HepG2 (cell line): ENCODE measurements around the gene DSEL. TPM values are rescaled to one million over a fixed set of nuclear protein-coding genes. Genes with fewer than 3 reads are reported as not detected.

Experiments used
- AGO1 ChIP-seq: fragments of 200-400 bp; formaldehyde crosslinking; IDR thresholded peaks from 2 replicates; pipeline ENCODE4 v1.6.1; 2017; ENCODE audit warnings: mild to moderate bottlenecking, low read depth, low read length, moderate library complexity; ENCODE audit not compliant: poor library complexity, severe bottlenecking
- CAMTA2 ChIP-seq: sonication (generic); formaldehyde crosslinking; IDR thresholded peaks from 2 replicates; pipeline ENCODE4 v1.4.0; 2020; ENCODE audit warnings: mild to moderate bottlenecking, missing genetic modification reagents, borderline replicate concordance
- DR1 ChIP-seq: sonication (generic); formaldehyde crosslinking; IDR thresholded peaks from 2 replicates; pipeline ENCODE4 v1.8.0; 2021; ENCODE audit warnings: mild to moderate bottlenecking, missing genetic modification reagents, inconsistent platforms
- FOXK1 ChIP-seq: sonication (generic); formaldehyde crosslinking; IDR thresholded peaks from 2 replicates; pipeline ENCODE4 v1.4.0; 2020; ENCODE audit warnings: low read depth, missing genetic modification reagents, borderline replicate concordance
- GATAD1 ChIP-seq: IDR thresholded peaks from 2 replicates; pipeline ENCODE4 v1.6.1; 2016; ENCODE audit warnings: missing genetic modification reagents, missing compliant biosample characterization
- IRX3 ChIP-seq: sonication (generic); formaldehyde crosslinking; IDR thresholded peaks from 2 replicates; pipeline ENCODE4 v1.8.1; 2023; ENCODE audit warnings: mild to moderate bottlenecking, low read depth, missing genetic modification reagents, borderline replicate concordance
- KDM4B ChIP-seq: sonication (generic); formaldehyde crosslinking; IDR thresholded peaks from 2 replicates; pipeline ENCODE4 v1.4.0; 2020; ENCODE audit warnings: missing genetic modification reagents
- KDM5B ChIP-seq: sonication (generic); formaldehyde crosslinking; IDR thresholded peaks from 2 replicates; pipeline ENCODE4 v1.4.0; 2020; ENCODE audit warnings: missing genetic modification reagents, mild to moderate bottlenecking, borderline replicate concordance
- MTF1 ChIP-seq: sonication (generic); formaldehyde crosslinking; IDR thresholded peaks from 2 replicates; pipeline ENCODE4 v1.5.0; 2020; ENCODE audit warnings: missing genetic modification reagents
- NONO ChIP-seq, 2 experiments: fragments of 450-650 bp in 1 of 2; sonication (generic) in 1 of 2; formaldehyde crosslinking in 1 of 2; IDR thresholded peaks in 1 of 2; conservative IDR thresholded peaks in 1 of 2; 2 replicates each; pipeline versions ENCODE4 v1.6.1 to v1.8.0; 2017 to 2022; ENCODE audit warnings: mild to moderate bottlenecking in 1 of 2, missing genetic modification reagents in 1 of 2, moderate library complexity in 1 of 2
- PCBP2 ChIP-seq: fragments of 200-400 bp; formaldehyde crosslinking; optimal IDR thresholded peaks from 2 replicates; pipeline ENCODE3; 2018; ENCODE audit warnings: low read length, low read depth; ENCODE audit not compliant: poor library complexity, severe bottlenecking
- RXRB ChIP-seq: IDR thresholded peaks from 2 replicates; pipeline ENCODE4 v1.6.1; 2016; ENCODE audit warnings: borderline replicate concordance, missing genetic modification reagents, missing compliant biosample characterization
- SALL1 ChIP-seq: sonication (generic); formaldehyde crosslinking; IDR thresholded peaks from 2 replicates; pipeline ENCODE4 v1.8.0; 2022; ENCODE audit warnings: mild to moderate bottlenecking, missing genetic modification reagents
- SRSF1 ChIP-seq: fragments of 200-400 bp; formaldehyde crosslinking; optimal IDR thresholded peaks from 2 replicates; pipeline ENCODE3; 2017; ENCODE audit warnings: mild to moderate bottlenecking, low read depth, low read length, moderate library complexity
- ZNF230 ChIP-seq: sonication (generic); formaldehyde crosslinking; IDR thresholded peaks from 2 replicates; pipeline ENCODE4 v1.4.0; 2020; ENCODE audit warnings: mild to moderate bottlenecking, missing genetic modification reagents
- ZNF333 ChIP-seq: sonication (generic); formaldehyde crosslinking; IDR thresholded peaks from 2 replicates; pipeline ENCODE4 v1.4.0; 2020; ENCODE audit warnings: mild to moderate bottlenecking, missing genetic modification reagents, borderline replicate concordance
- ZNF562 ChIP-seq: sonication (generic); formaldehyde crosslinking; IDR thresholded peaks from 2 replicates; pipeline ENCODE4 v1.8.0; 2022; ENCODE audit warnings: missing genetic modification reagents, borderline replicate concordance
- ZNF605 ChIP-seq: sonication (generic); formaldehyde crosslinking; IDR thresholded peaks from 2 replicates; pipeline ENCODE4 v1.8.0; 2022; ENCODE audit warnings: mild to moderate bottlenecking, missing genetic modification reagents
- ZNF644 ChIP-seq: IDR thresholded peaks from 2 replicates; pipeline ENCODE4 v1.6.1; 2016; ENCODE audit warnings: low read depth
- ZNF670 ChIP-seq: sonication (generic); formaldehyde crosslinking; IDR thresholded peaks from 2 replicates; pipeline ENCODE4 v1.8.0; 2022; ENCODE audit warnings: mild to moderate bottlenecking, missing genetic modification reagents, borderline replicate concordance
- ZNF878 ChIP-seq: sonication (generic); formaldehyde crosslinking; IDR thresholded peaks from 2 replicates; pipeline ENCODE4 v1.8.1; 2023; ENCODE audit warnings: mild to moderate bottlenecking, missing genetic modification reagents, moderate library complexity
- polyA plus RNA-seq, 8 experiments: library from polyadenylated mRNA; depleted of rRNA in 3 of 8; stranded (reverse) in 7 of 8; unstranded in 1 of 8; fragments of >200 nt; fragmentation: Illumina TruSeq in 4 of 8; extraction: Trizol in 4 of 8; gene quantifications; 2 replicates each; pipeline versions ENCODE4 v1.2.1 to v1.2.3, GENCODE V29; 2011 to 2016; ENCODE audit warnings: low read depth in 4 of 8, missing spikeins in 1 of 8, mixed read lengths in 1 of 8; ENCODE audit not compliant: insufficient read depth in 1 of 8
- total RNA-seq, 5 experiments: library from RNA; depleted of rRNA; stranded (reverse); fragments of >200 nt; fragmentation: Illumina TruSeq; extraction: Trizol; gene quantifications; 2 replicates each; pipeline ENCODE4 v1.2.3, GENCODE V29; 2016; ENCODE audit warnings: low read depth in 1 of 5
- TF ChIP-seq, protein P1 (sequence below): sonication (generic); formaldehyde crosslinking; IDR thresholded peaks from 2 replicates; pipeline ENCODE4 v1.4.0; 2020; ENCODE audit warnings: missing genetic modification reagents; ENCODE audit errors: not compliant biosample characterization
- TF ChIP-seq, protein P2 (sequence below): sonication (generic); formaldehyde crosslinking; conservative IDR thresholded peaks from 2 replicates; pipeline ENCODE4 v1.5.0; 2020; ENCODE audit warnings: missing genetic modification reagents
- TF ChIP-seq, protein P3 (sequence below): sonication (generic); formaldehyde crosslinking; IDR thresholded peaks from 2 replicates; pipeline ENCODE4 v1.4.0; 2020; ENCODE audit warnings: mild to moderate bottlenecking, missing genetic modification reagents
- TF ChIP-seq, protein P4 (sequence below): sonication (generic); formaldehyde crosslinking; IDR thresholded peaks from 2 replicates; pipeline ENCODE4 v1.8.0; 2022; ENCODE audit warnings: missing genetic modification reagents, mild to moderate bottlenecking, borderline replicate concordance

DSEL gene
- total and polyA plus RNA-seq, 2 of the 13 experiments (the other 11 are each of a cell fraction or from before 2014, with no cell fraction given) = 0.07 to 0.11 TPM

DNA sequence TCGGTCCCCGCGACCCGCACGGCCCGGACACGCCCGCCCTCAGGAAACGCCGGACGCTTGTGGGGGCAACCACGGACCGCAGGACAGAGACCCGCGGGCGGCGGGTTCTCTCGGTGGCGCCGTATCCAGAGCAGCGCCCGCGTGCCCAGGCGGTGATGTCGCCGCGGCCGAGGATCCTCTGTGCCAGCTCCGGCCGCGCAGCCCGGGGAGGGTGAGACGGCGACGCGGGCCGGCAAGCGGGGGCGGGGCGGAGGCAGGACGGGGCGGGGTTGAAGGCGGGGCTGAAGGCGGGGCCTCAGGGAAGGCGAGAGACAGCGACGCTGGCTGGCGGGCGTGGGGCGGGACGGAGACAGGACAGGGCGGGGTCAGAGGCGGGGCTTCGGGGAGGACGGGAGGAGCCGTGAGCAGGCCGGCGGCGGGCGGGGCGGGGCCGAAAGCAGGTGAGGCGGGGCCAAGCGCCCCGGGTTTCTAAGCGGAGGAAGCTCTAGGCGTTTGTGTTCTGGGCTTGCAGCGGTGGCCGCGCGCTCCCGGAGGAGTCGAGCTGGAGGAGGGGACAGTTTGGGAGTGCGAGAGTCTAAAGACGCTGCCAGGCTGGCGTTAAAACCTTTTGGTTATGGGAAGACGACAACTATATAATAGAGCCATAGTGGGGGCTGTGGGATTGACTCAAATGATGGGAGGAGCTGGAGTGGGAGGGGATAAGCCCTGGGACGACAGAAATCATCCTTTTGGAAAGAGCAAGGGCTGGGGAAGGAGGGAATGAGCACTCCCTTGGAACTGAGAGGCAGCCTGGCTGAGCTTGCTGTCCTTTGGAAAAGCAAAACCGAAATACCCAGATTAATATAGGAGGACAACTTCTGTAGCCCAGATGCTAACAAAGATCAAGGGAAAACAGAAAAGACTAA lies at the start of gene DSEL (continued):
- TF ChIP-seq KDM5B (CRISPR knock-in tag) (peak; percentile 79; the same call in 1 of the 2 replicates), ZNF230 (CRISPR knock-in tag) (0 out of 2 replicates have a peak, but pooled peaks have one; percentile 1), IRX3 (CRISPR knock-in tag) (no peak), SALL1 (CRISPR knock-in tag) (peak; percentile 9; the same call in 1 of the 2 replicates), ZNF605 (CRISPR knock-in tag) (no peak), GATAD1 (CRISPR knock-in tag) (no peak), CAMTA2 (CRISPR knock-in tag) (no peak), MTF1 (CRISPR knock-in tag) (no peak), ZNF644 (CRISPR knock-in tag) (no peak), ZNF562 (CRISPR knock-in tag) (0 out of 2 replicates have a peak, but pooled peaks have one; percentile 32), ZNF333 (CRISPR knock-in tag) (no peak), ZNF670 (CRISPR knock-in tag) (no peak; the same call in 1 of the 2 replicates), SRSF1 (no peak), FOXK1 (CRISPR knock-in tag) (no peak), PCBP2 (no peak), NONO (IDR thresholded peaks at IDR 0.05) (no peak), NONO (CRISPR knock-in tag; conservative IDR thresholded peaks at IDR 0.05) (peak; percentile 36; the same call in 1 of the 2 replicates), ZNF878 (CRISPR knock-in tag) (no peak), AGO1 (no peak), RXRB (CRISPR knock-in tag) (no peak), DR1 (no peak), KDM4B (CRISPR knock-in tag) (no peak)
- TF ChIP-seq, protein P1, sequence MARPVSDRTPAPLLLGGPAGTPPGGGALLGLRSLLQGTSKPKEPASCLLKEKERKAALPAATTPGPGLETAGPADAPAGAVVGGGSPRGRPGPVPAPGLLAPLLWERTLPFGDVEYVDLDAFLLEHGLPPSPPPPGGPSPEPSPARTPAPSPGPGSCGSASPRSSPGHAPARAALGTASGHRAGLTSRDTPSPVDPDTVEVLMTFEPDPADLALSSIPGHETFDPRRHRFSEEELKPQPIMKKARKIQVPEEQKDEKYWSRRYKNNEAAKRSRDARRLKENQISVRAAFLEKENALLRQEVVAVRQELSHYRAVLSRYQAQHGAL (CRISPR knock-in tag) = no peak
- TF ChIP-seq, protein P2, sequence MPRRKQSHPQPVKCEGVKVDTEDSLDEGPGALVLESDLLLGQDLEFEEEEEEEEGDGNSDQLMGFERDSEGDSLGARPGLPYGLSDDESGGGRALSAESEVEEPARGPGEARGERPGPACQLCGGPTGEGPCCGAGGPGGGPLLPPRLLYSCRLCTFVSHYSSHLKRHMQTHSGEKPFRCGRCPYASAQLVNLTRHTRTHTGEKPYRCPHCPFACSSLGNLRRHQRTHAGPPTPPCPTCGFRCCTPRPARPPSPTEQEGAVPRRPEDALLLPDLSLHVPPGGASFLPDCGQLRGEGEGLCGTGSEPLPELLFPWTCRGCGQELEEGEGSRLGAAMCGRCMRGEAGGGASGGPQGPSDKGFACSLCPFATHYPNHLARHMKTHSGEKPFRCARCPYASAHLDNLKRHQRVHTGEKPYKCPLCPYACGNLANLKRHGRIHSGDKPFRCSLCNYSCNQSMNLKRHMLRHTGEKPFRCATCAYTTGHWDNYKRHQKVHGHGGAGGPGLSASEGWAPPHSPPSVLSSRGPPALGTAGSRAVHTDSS (CRISPR knock-in tag) = no peak
- TF ChIP-seq, protein P3, sequence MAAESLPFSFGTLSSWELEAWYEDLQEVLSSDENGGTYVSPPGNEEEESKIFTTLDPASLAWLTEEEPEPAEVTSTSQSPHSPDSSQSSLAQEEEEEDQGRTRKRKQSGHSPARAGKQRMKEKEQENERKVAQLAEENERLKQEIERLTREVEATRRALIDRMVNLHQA (CRISPR knock-in tag) = no peak
- TF ChIP-seq, protein P4, sequence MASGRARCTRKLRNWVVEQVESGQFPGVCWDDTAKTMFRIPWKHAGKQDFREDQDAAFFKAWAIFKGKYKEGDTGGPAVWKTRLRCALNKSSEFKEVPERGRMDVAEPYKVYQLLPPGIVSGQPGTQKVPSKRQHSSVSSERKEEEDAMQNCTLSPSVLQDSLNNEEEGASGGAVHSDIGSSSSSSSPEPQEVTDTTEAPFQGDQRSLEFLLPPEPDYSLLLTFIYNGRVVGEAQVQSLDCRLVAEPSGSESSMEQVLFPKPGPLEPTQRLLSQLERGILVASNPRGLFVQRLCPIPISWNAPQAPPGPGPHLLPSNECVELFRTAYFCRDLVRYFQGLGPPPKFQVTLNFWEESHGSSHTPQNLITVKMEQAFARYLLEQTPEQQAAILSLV (CRISPR knock-in tag) = peak; percentile 70; the same call in 1 of the 2 replicates
